HCT116 (cell line): ENCODE measurements around the gene SLC43A3. TPM values are rescaled to one million over a fixed set of nuclear protein-coding genes. Genes with fewer than 3 reads are reported as not detected.
"Not testable (repeated sequence)": the region's sequence is repeated elsewhere in the genome, so short reads cannot be mapped to it uniquely, and the experiment has no call there.

Experiments
- ATAC-seq: fragments of 200-7000 bp; cut with Tn5 transposase; 2 replicates; pipeline ENCODE4 v1.9.1; 2020; ENCODE audit warnings: mild to moderate bottlenecking, moderate library complexity
- BruUV-seq: library from RNA; stranded (reverse); fragments of 400-500 nt; replicated peaks from 2 replicates; lab custom pipeline; 2021; lab: Mats Ljungman, UMichigan
- CTCF ChIA-PET: fragments of 300-600 bp; sonication (Branson Sonifier 250); formaldehyde crosslinking; loops from one replicate; lab custom pipeline; 2021; ENCODE audit warnings: antibody characterized with exemption; lab: Charles Lee
- POLR2A ChIA-PET: fragments of 300-600, 350-600 bp; sonication (Branson Sonifier 250); formaldehyde crosslinking; loops from one replicate; lab custom pipeline; 2021; ENCODE audit warnings: antibody characterized with exemption; lab: Charles Lee
- RAD21 ChIA-PET, 2 experiments: fragments of 300-600 bp; sonication (Branson Sonifier 250); formaldehyde crosslinking; loops; one replicate each; lab custom pipeline; 2023; ENCODE audit warnings: low total read pairs in 2 of 2; ENCODE audit not compliant: uncharacterized antibody in 2 of 2, unreplicated experiment in 2 of 2, low non-redundant PET in 1 of 2; lab: Charles Lee
- DNase-seq: peaks from one replicate; pipeline ENCODE4 v3.0.0-alpha.2; 2010; ENCODE audit warnings: low read depth, low spot score
- H2AFZ ChIP-seq: fragments of 200-600 bp; shearing (Covaris generic), sonication (generic); 2 replicates; pipeline ENCODE4 v1.6.1; 2017; ENCODE audit warnings: low read depth, mixed run types, mixed read lengths, antibody characterized with exemption, low read length; ENCODE audit not compliant: poor library complexity, severe bottlenecking
- H3K27ac ChIP-seq: 2 replicates; pipeline ENCODE4 v1.5.1; 2012; ENCODE audit warnings: low read depth, low read length
- H3K27me3 ChIP-seq: fragments of 200-600 bp; sonication (generic); 2 replicates; pipeline ENCODE4 v1.6.1; 2016; ENCODE audit warnings: mixed run types, low read length, mixed read lengths; ENCODE audit not compliant: insufficient read depth
- H3K36me3 ChIP-seq, 2 experiments: fragments of 200-500 bp in 1 of 2; fragments of 200-600 bp in 1 of 2; sonication (Bioruptor generic) in 1 of 2; sonication (generic) in 1 of 2; 2 replicates each; pipeline versions ENCODE4 v1.5.1 to v1.6.1; 2014 to 2016; ENCODE audit warnings: low read length in 2 of 2, inconsistent platforms in 1 of 2, mixed read lengths in 1 of 2, mixed run types in 1 of 2; ENCODE audit not compliant: insufficient read depth in 2 of 2, control insufficient read depth in 1 of 2
- H3K4me1 ChIP-seq, 2 experiments: fragments of 200-600 bp in 1 of 2; sonication (generic) in 1 of 2; 2 replicates each; pipeline versions ENCODE4 v1.5.1 to v1.6.1; 2012 to 2017; ENCODE audit warnings: low read length in 2 of 2, inconsistent platforms in 1 of 2, mild to moderate bottlenecking in 1 of 2, mixed read lengths in 1 of 2, mixed run types in 1 of 2, moderate library complexity in 1 of 2; ENCODE audit not compliant: insufficient read depth in 2 of 2, control insufficient read depth in 1 of 2
- H3K4me2 ChIP-seq: fragments of 200-600 bp; sonication (generic); 2 replicates; pipeline ENCODE4 v1.6.1; 2017; ENCODE audit warnings: mixed run types, low read length, mixed read lengths
- H3K4me3 ChIP-seq, 2 experiments: fragments of 200-600 bp in 1 of 2; sonication (generic) in 1 of 2; replicated peaks in 1 of 2; 2 replicates each; pipeline ENCODE4 v1.5.1; 2011 to 2016; ENCODE audit warnings: low read length in 2 of 2, control low read depth in 1 of 2, low read depth in 1 of 2, mild to moderate bottlenecking in 1 of 2, mixed read lengths in 1 of 2, mixed run types in 1 of 2
- H3K79me2 ChIP-seq: fragments of 200-600 bp; sonication (generic); 2 replicates; pipeline ENCODE4 v1.6.1; 2017; ENCODE audit warnings: mild to moderate bottlenecking, mixed run types, low read length, moderate library complexity, mixed read lengths; ENCODE audit not compliant: insufficient read depth
- H3K9ac ChIP-seq: fragments of 200-600 bp; sonication (generic); 2 replicates; pipeline ENCODE4 v1.6.1; 2016; ENCODE audit warnings: low read length, mixed read lengths
- H3K9me2 ChIP-seq: fragments of 200-600 bp; sonication (generic), shearing (Covaris generic); 2 replicates; pipeline ENCODE4 v1.6.1; 2017; ENCODE audit warnings: mixed run types, mild to moderate bottlenecking, moderate library complexity; ENCODE audit not compliant: insufficient read depth
- H3K9me3 ChIP-seq, 2 experiments: fragments of 200-500 bp in 1 of 2; fragments of 200-600 bp in 1 of 2; sonication (Bioruptor generic) in 1 of 2; sonication (generic) in 1 of 2; 2 replicates each; pipeline ENCODE4 v1.6.1; 2014 to 2017; ENCODE audit warnings: low read length in 2 of 2, mixed read lengths in 2 of 2, inconsistent platforms in 1 of 2, low read depth in 1 of 2, mild to moderate bottlenecking in 1 of 2, mixed run types in 1 of 2, moderate library complexity in 1 of 2; ENCODE audit not compliant: control insufficient read depth in 1 of 2, insufficient read depth in 1 of 2
- H4K20me1 ChIP-seq: fragments of 200-600 bp; sonication (generic), shearing (Covaris generic); 2 replicates; pipeline ENCODE4 v1.6.1; 2017; ENCODE audit warnings: mixed run types, mild to moderate bottlenecking, moderate library complexity; ENCODE audit not compliant: insufficient read depth
- CEBPB ChIP-seq: IDR thresholded peaks from 2 replicates; pipeline ENCODE4 v1.6.1; 2012; ENCODE audit warnings: low read depth
- EZH2 ChIP-seq: fragments of 200-600 bp; sonication (generic); IDR thresholded peaks from 2 replicates; pipeline ENCODE4 v1.6.1; 2017; ENCODE audit warnings: antibody characterized with exemption, mixed run types
- MAX ChIP-seq: IDR thresholded peaks from 2 replicates; pipeline ENCODE4 v1.6.1; 2012
- RAD21 ChIP-seq: IDR thresholded peaks from 2 replicates; pipeline ENCODE4 v1.6.1; 2012; ENCODE audit warnings: low read depth, mild to moderate bottlenecking
- TCF7L2 ChIP-seq: IDR thresholded peaks from 2 replicates; pipeline ENCODE4 v1.7.0; 2011; ENCODE audit warnings: borderline replicate concordance, inconsistent platforms; ENCODE audit not compliant: insufficient read depth, insufficient read length; ENCODE audit errors: extremely low read depth
- ZBTB33 ChIP-seq: IDR thresholded peaks from 2 replicates; pipeline ENCODE4 v1.6.1; 2011; ENCODE audit warnings: mild to moderate bottlenecking, low read length, moderate library complexity; ENCODE audit not compliant: insufficient replicate concordance; ENCODE audit errors: extremely low read depth
- intact Hi-C: fragments of 100-400 bp; cut with micrococcal nuclease; formaldehyde crosslinking; loops from 2 replicates; pipeline ENCODE4 v1.10.0; 2022
- total RNA-seq: library from RNA; stranded (reverse); gene quantifications from one replicate; pipeline ENCODE4 v1.2.1, GENCODE V29; 2021; ENCODE audit not compliant: unreplicated experiment

Gene SLC43A3
- total RNA-seq, 1 experiment from 2014 or later, result 36.9 TPM

- H3K4me2 ChIP-seq, BruUV-seq, H3K4me1 ChIP-seq, H3K36me3 ChIP-seq, intact Hi-C loops, H3K9me3 ChIP-seq, ATAC-seq, H2AFZ ChIP-seq, H3K9me2 ChIP-seq, RAD21 ChIA-PET, H3K79me2 ChIP-seq, H3K9ac ChIP-seq, H4K20me1 ChIP-seq, H3K4me3 ChIP-seq, H3K27ac ChIP-seq, DNase-seq, H3K27me3 ChIP-seq: not testable (repeated sequence)
- CTCF ChIA-PET, result interaction anchor here (1.6 kb wide), 1 partner anchor 11 kb away, joined by 3 read pairs; no protein-coding TSS in a partner anchor
- POLR2A ChIA-PET, result interaction anchor here (1.5 kb wide), 1 partner anchor 9 kb away, joined by 3 read pairs; no protein-coding TSS in a partner anchor
These were observed 65.5 kb downstream of the SLC43A3 start for GRCh38 chr11:57361420-57361819.

GRCh38 chr11:57360991-57361390 lies 65.9 kb downstream of the SLC43A3 start:
- no peak overlapping the region for H3K27ac ChIP-seq
- no peaks in the 10 kb centered on the region for H3K36me3 ChIP-seq
- H3K27me3 ChIP-seq, result 0 out of 2 replicates have a peak, but pooled peaks cover 5% of the 10 kb centered on the region
- H3K4me3 ChIP-seq, result no peak overlapping the region
- ChIA-PET RAD21 (no interaction called here), CTCF (interaction anchor here (1.0 kb wide), 1 partner anchor 11 kb away, joined by 3 read pairs; no protein-coding TSS in a partner anchor)
- no peak overlapping the region for H2AFZ ChIP-seq
- BruUV-seq, result no TSS peak
- no peak overlapping the region for H3K9ac ChIP-seq
- ATAC-seq, result no peak
- TF ChIP-seq CEBPB, result no peak
- TF ChIP-seq RAD21, result no peak
- TF ChIP-seq MAX, result no peak
- TF ChIP-seq EZH2, result no peak
- no peak for TF ChIP-seq ZBTB33
- no peak for TF ChIP-seq TCF7L2
- TF ChIP-seq, all 23 proteins: peak for 0
- DNase-seq, result no peak
- Histone ChIP-seq H3K4me2 (no peak overlapping the region), H3K9me3 (no peaks in the 10 kb centered on the region), H3K4me1 (no peaks in the 10 kb centered on the region), H3K9me2 (no peaks in the 10 kb centered on the region), H3K79me2 (no peaks in the 10 kb centered on the region), H4K20me1 (no peaks in the 10 kb centered on the region)
- POLR2A ChIA-PET, result interaction anchor here (1.5 kb wide), 1 partner anchor 9 kb away, joined by 3 read pairs; no protein-coding TSS in a partner anchor
- intact Hi-C loops, result no loop called here
